IPS-NIHi11 (cell line): ENCODE data around the gene TREH.

ENCODE experiments used
- DNase-seq: peaks from one replicate; pipeline ENCODE4 v3.0.0; 2012; ENCODE audit warnings: mixed read lengths, low spot score

TREH gene

GRCh38 chr11:118610225-118610772, 69.2 kb downstream of the TREH start:
- DNase-seq: no peak

GRCh38 chr11:118609380-118610224, 69.8 kb downstream of the TREH start:
- DNase-seq: no peak

- DNase-seq: peak; percentile 30
Observed at GRCh38 chr11:118608360-118609227, 70.9 kb downstream of the TREH start.

- DNase-seq: peak; percentile 57
Observed at GRCh38 chr11:118607401-118608359, 71.8 kb downstream of the TREH start, which contains the start of gene PHLDB1. Gene PHLDB1 (plus strand): TSS chr11:118607615. CDS start chr11:118613837, 6,222 bp downstream.
